CD14-positive monocyte (primary cell): ENCODE data around the gene CREBL2. TPM values are rescaled to one million over a fixed set of nuclear protein-coding genes. Genes with fewer than 3 reads are reported as not detected.

Experiments used
- DNase-seq, 3 donors: peaks; one replicate each; pipeline ENCODE4 v3.0.0-alpha.2; 2011 to 2022
- H2AFZ ChIP-seq: 2 replicates; pipeline ENCODE4 v1.6.0; 2012; ENCODE audit warnings: mild to moderate bottlenecking, low read depth, low read length, inconsistent platforms; ENCODE audit not compliant: insufficient read depth, poor library complexity, severe bottlenecking
- H3K27ac ChIP-seq, 2 donors: 1 replicate in 1 of 2; 2 replicates in 1 of 2; pipeline ENCODE4 v1.5.1; 2012 to 2013; ENCODE audit warnings: low read length in 2 of 2, control low read depth in 1 of 2, inconsistent platforms in 1 of 2, low read depth in 1 of 2, mild to moderate bottlenecking in 1 of 2
- H3K27me3 ChIP-seq, 2 donors: one replicate each; pipeline versions ENCODE4 v1.6.0 to v1.6.1; 2011 to 2013; ENCODE audit warnings: low read length in 2 of 2; ENCODE audit not compliant: control insufficient read depth in 2 of 2, insufficient read depth in 2 of 2
- H3K36me3 ChIP-seq, 2 donors: replicated peaks in 1 of 2; 1 replicate in 1 of 2; 2 replicates in 1 of 2; pipeline versions ENCODE4 v1.5.1 to v1.6.1; 2012 to 2013; ENCODE audit warnings: low read length in 2 of 2, control low read depth in 1 of 2, inconsistent platforms in 1 of 2, mild to moderate bottlenecking in 1 of 2; ENCODE audit not compliant: insufficient read depth in 2 of 2, control insufficient read depth in 1 of 2
- H3K4me1 ChIP-seq, 2 donors: 1 replicate in 1 of 2; 2 replicates in 1 of 2; pipeline versions ENCODE4 v1.5.1 to v1.6.1; 2012 to 2013; ENCODE audit warnings: low read length in 2 of 2, control low read depth in 1 of 2, inconsistent platforms in 1 of 2, mild to moderate bottlenecking in 1 of 2, moderate library complexity in 1 of 2; ENCODE audit not compliant: insufficient read depth in 2 of 2, control insufficient read depth in 1 of 2
- H3K4me2 ChIP-seq: replicated peaks from 2 replicates; pipeline ENCODE3; 2012; ENCODE audit warnings: low read length, moderate library complexity, mild to moderate bottlenecking; ENCODE audit not compliant: poor library complexity, severe bottlenecking; ENCODE audit errors: extremely low read depth
- H3K4me3 ChIP-seq, 3 experiments: fragments of 200-600 bp in 1 of 3; sonication (generic) in 1 of 3; replicated peaks in 1 of 3; 1 replicate in 2 of 3; 2 replicates in 1 of 3; pipeline ENCODE4 v1.5.1; 2011 to 2013; ENCODE audit warnings: low read length in 3 of 3, mild to moderate bottlenecking in 3 of 3, control low read depth in 2 of 3, low read depth in 2 of 3, inconsistent platforms in 1 of 3, moderate library complexity in 1 of 3
- H3K79me2 ChIP-seq: 2 replicates; pipeline ENCODE4 v1.6.0; 2012; ENCODE audit warnings: mild to moderate bottlenecking, control low read depth, inconsistent platforms, low read length, moderate library complexity; ENCODE audit not compliant: insufficient read depth
- H3K9ac ChIP-seq: 2 replicates; pipeline ENCODE4 v1.6.0; 2017; ENCODE audit warnings: low read length, mild to moderate bottlenecking; ENCODE audit not compliant: insufficient read depth, poor library complexity, severe bottlenecking
- H3K9me3 ChIP-seq, 2 donors: replicated peaks in 1 of 2; 1 replicate in 1 of 2; 2 replicates in 1 of 2; pipeline versions ENCODE4 v1.5.1 to v1.6.1; 2012 to 2013; ENCODE audit warnings: low read length in 2 of 2, control low read depth in 1 of 2; ENCODE audit not compliant: control insufficient read depth in 1 of 2, insufficient read depth in 1 of 2
- H4K20me1 ChIP-seq: 2 replicates; pipeline ENCODE4 v1.6.0; 2012; ENCODE audit warnings: mild to moderate bottlenecking, low read length, control low read depth, moderate library complexity; ENCODE audit not compliant: insufficient read depth
- H3K27ac Mint-ChIP-seq, 7 donors: one replicate each; pipeline ENCODE4 v1.8.0; 2020; ENCODE audit warnings: mild to moderate bottlenecking in 7 of 7, mixed read lengths in 7 of 7, moderate library complexity in 6 of 7, inconsistent platforms in 2 of 7
- H3K27me3 Mint-ChIP-seq, 3 donors: one replicate each; pipeline ENCODE4 v1.8.0; 2021 to 2022; ENCODE audit warnings: low read depth in 3 of 3, mild to moderate bottlenecking in 3 of 3, mixed read lengths in 3 of 3, moderate library complexity in 3 of 3, inconsistent platforms in 1 of 3
- H3K36me3 Mint-ChIP-seq, 2 donors: one replicate each; pipeline ENCODE4 v1.8.0; 2020; ENCODE audit warnings: mixed read lengths in 2 of 2, inconsistent platforms in 1 of 2, mild to moderate bottlenecking in 1 of 2
- H3K4me1 Mint-ChIP-seq: one replicate; pipeline ENCODE4 v1.8.0; 2020; ENCODE audit warnings: mild to moderate bottlenecking, mixed read lengths
- H3K4me3 Mint-ChIP-seq, 2 donors: one replicate each; pipeline ENCODE4 v1.8.0; 2020; ENCODE audit warnings: mild to moderate bottlenecking in 2 of 2, mixed read lengths in 2 of 2, moderate library complexity in 1 of 2
- H3K9me3 Mint-ChIP-seq, 7 donors: one replicate each; pipeline ENCODE4 v1.8.0; 2020 to 2022; ENCODE audit warnings: mixed read lengths in 7 of 7, mild to moderate bottlenecking in 6 of 7, moderate library complexity in 6 of 7, inconsistent platforms in 2 of 7
- CTCF ChIP-seq: fragments of 200-600 bp; IDR thresholded peaks from one replicate; pipeline ENCODE4 v1.8.0; 2022; ENCODE audit warnings: antibody characterized with exemption, mild to moderate bottlenecking
- WGBS: methylation state at CpG from one replicate; pipeline ENCODE4 v1.1.5; 2013; ENCODE audit warnings: missing lambda C conversion rate; ENCODE audit not compliant: insufficient coverage; 5-methylcytosine and 5-hydroxymethylcytosine counted together
- intact Hi-C, 2 donors: fragments of 100-400 bp; cut with micrococcal nuclease; formaldehyde crosslinking; loops; one replicate each; pipeline versions ENCODE4 v1.15.0 to v1.15.1; 2023
- polyA plus RNA-seq, 3 donors: library from polyadenylated mRNA; depleted of rRNA in 1 of 3; unstranded in 2 of 3; stranded (reverse) in 1 of 3; fragments of 300-500 nt in 2 of 3; fragments of >200 nt in 1 of 3; fragmentation: Illumina TruSeq in 2 of 3; gene quantifications; 1 replicate in 2 of 3; 2 replicates in 1 of 3; pipeline ENCODE4 v1.2.3, GENCODE V29; 2012 to 2021

The CREBL2 gene
- polyA plus RNA-seq, 3 donors: 14.4 to 45.9 (median 38.2) TPM

GRCh38 chr12:12660201-12660600, 48.5 kb downstream of the CREBL2 start:
- Histone ChIP-seq H3K9me3 (no peaks in the 10 kb centered on the region), H3K9ac (no peak overlapping the region), H4K20me1 (no peaks in the 10 kb centered on the region), H3K27me3 (no peaks in the 10 kb centered on the region), H3K27ac (no peak overlapping the region), H2AFZ (no peak overlapping the region), H3K4me2 (no peak overlapping the region), H3K36me3 (no peaks in the 10 kb centered on the region), H3K4me1 (no peaks in the 10 kb centered on the region), H3K4me3 (no peak overlapping the region), H3K79me2 (no peaks in the 10 kb centered on the region)
- Mint-ChIP-seq H3K27ac (no peak overlapping the region), H3K27me3 (no peaks in the 10 kb centered on the region), H3K4me3 (no peak overlapping the region), H3K36me3 (no peaks in the 10 kb centered on the region), H3K9me3 (no peaks in the 10 kb centered on the region), H3K4me1 (peaks cover 7% of the 10 kb centered on the region)
- TF ChIP-seq CTCF: no peak
- WGBS: no CpG with 5 or more reads among the region's 3 CpGs
- intact Hi-C loops: no loop called here
- DNase-seq: no peak

GRCh38 chr12:12661086-12661856, 49.6 kb downstream of the CREBL2 start:
- peaks cover 0 to 3% (median 0%) of the 10 kb centered on the region in 3 donors for H3K27me3 Mint-ChIP-seq
- no peak overlapping the region for H3K27ac ChIP-seq
- H3K9ac ChIP-seq: no peak overlapping the region
- H3K4me3 ChIP-seq: no peak overlapping the region
- no peak for DNase-seq
- 89% methylated on average over 4 of the region's 7 CpGs for WGBS
- no peak overlapping the region for H3K27ac Mint-ChIP-seq
- H3K4me3 Mint-ChIP-seq: no peak overlapping the region
- no peaks in the 10 kb centered on the region for H4K20me1 ChIP-seq
- H3K79me2 ChIP-seq: no peaks in the 10 kb centered on the region
- no peaks in the 10 kb centered on the region for H3K27me3 ChIP-seq
- intact Hi-C loops: no loop called here
- no peak overlapping the region for H3K4me2 ChIP-seq
- H3K9me3 ChIP-seq: no peaks in the 10 kb centered on the region
- H3K36me3 ChIP-seq: no peaks in the 10 kb centered on the region
- H3K36me3 Mint-ChIP-seq: no peaks in the 10 kb centered on the region
- no peaks in the 10 kb centered on the region for H3K9me3 Mint-ChIP-seq
- H3K4me1 Mint-ChIP-seq: peaks cover 2% of the 10 kb centered on the region
- no peaks in the 10 kb centered on the region for H3K4me1 ChIP-seq
- H2AFZ ChIP-seq: no peak overlapping the region
- no peak for TF ChIP-seq CTCF
